IMR-90 (cell line): ENCODE data around the gene GCC1. TPM values are rescaled to one million over a fixed set of nuclear protein-coding genes. Genes with fewer than 3 reads are reported as not detected.

ENCODE experiments used
- ATAC-seq: fragments of 200-7000 bp; cut with Tn5 transposase; 2 replicates; pipeline ENCODE4 v1.9.1; 2020; ENCODE audit warnings: low read depth, mild to moderate bottlenecking, moderate library complexity
- BruUV-seq: library from RNA; stranded (reverse); fragments of 400-500 nt; replicated peaks from 2 replicates; lab custom pipeline; 2021; lab: Mats Ljungman, UMichigan
- CTCF ChIA-PET: fragments of 300-600 bp; formaldehyde crosslinking; extraction: SDS; loops from one replicate; lab custom pipeline; 2021; ENCODE audit warnings: antibody characterized with exemption; lab: Yijun Ruan, JAX
- POLR2A ChIA-PET: fragments of 300-600 bp; sonication (Branson Sonifier 250); formaldehyde crosslinking; loops from one replicate; lab custom pipeline; 2022; ENCODE audit warnings: antibody characterized with exemption; ENCODE audit not compliant: unreplicated experiment; lab: Charles Lee
- DNase-seq: peaks from one replicate; pipeline ENCODE4 v3.0.0; 2013
- H2AFZ ChIP-seq: replicated peaks from 2 replicates; pipeline ENCODE3; 2013; ENCODE audit warnings: low read length, mild to moderate bottlenecking; ENCODE audit not compliant: poor library complexity
- H2AK5ac ChIP-seq: 2 replicates; pipeline ENCODE4 v1.6.1; 2013; ENCODE audit warnings: low read depth, low read length, inconsistent platforms
- H2AK9ac ChIP-seq: replicated peaks from 2 replicates; pipeline ENCODE3; 2013; ENCODE audit warnings: mild to moderate bottlenecking, low read depth, low read length, moderate library complexity; ENCODE audit not compliant: poor library complexity
- H2BK120ac ChIP-seq: 2 replicates; pipeline ENCODE4 v1.6.1; 2013; ENCODE audit warnings: low read depth, low read length, inconsistent platforms
- H2BK15ac ChIP-seq: 3 replicates; pipeline ENCODE4 v1.6.1; 2013; ENCODE audit warnings: low read depth, low read length, inconsistent platforms
- H2BK20ac ChIP-seq: 2 replicates; pipeline ENCODE4 v1.6.1; 2013; ENCODE audit warnings: low read depth, mild to moderate bottlenecking, inconsistent platforms, low read length, moderate library complexity
- H2BK5ac ChIP-seq: 2 replicates; pipeline ENCODE4 v1.6.1; 2013; ENCODE audit warnings: mild to moderate bottlenecking, low read depth, low read length, inconsistent platforms; ENCODE audit not compliant: poor library complexity, severe bottlenecking
- H3K14ac ChIP-seq: replicated peaks from 2 replicates; pipeline ENCODE4 v1.6.1; 2013; ENCODE audit warnings: low read depth, low read length, inconsistent platforms
- H3K18ac ChIP-seq: 2 replicates; pipeline ENCODE4 v1.6.1; 2013; ENCODE audit warnings: low read depth, low read length, control low read depth
- H3K23ac ChIP-seq: 2 replicates; pipeline ENCODE4 v1.6.1; 2013; ENCODE audit warnings: low read depth, low read length, inconsistent platforms
- H3K27ac ChIP-seq: 2 replicates; pipeline ENCODE4 v1.5.1; 2013; ENCODE audit warnings: mild to moderate bottlenecking, control low read depth, low read length; ENCODE audit not compliant: insufficient read depth
- H3K27me3 ChIP-seq: 2 replicates; pipeline ENCODE4 v1.6.1; 2013; ENCODE audit warnings: low read length; ENCODE audit not compliant: control insufficient read depth, insufficient read depth
- H3K36me3 ChIP-seq: 2 replicates; pipeline ENCODE4 v1.6.1; 2013; ENCODE audit warnings: low read length, mixed read lengths; ENCODE audit not compliant: control insufficient read depth, insufficient read depth
- H3K4ac ChIP-seq: 2 replicates; pipeline ENCODE4 v1.6.1; 2013; ENCODE audit warnings: low read depth, low read length, inconsistent platforms
- H3K4me1 ChIP-seq: 2 replicates; pipeline ENCODE4 v1.6.1; 2013; ENCODE audit warnings: low read length, mixed read lengths; ENCODE audit not compliant: control insufficient read depth, insufficient read depth
- H3K4me2 ChIP-seq: 2 replicates; pipeline ENCODE4 v1.6.1; 2013; ENCODE audit warnings: low read depth, mild to moderate bottlenecking, control low read depth, low read length, moderate library complexity
- H3K4me3 ChIP-seq: 2 replicates; pipeline ENCODE4 v1.5.1; 2013; ENCODE audit warnings: low read depth, mild to moderate bottlenecking, control low read depth, low read length, moderate library complexity; ENCODE audit not compliant: insufficient read depth
- H3K56ac ChIP-seq: 2 replicates; pipeline ENCODE4 v1.6.1; 2013; ENCODE audit warnings: low read length, inconsistent platforms; ENCODE audit not compliant: insufficient read depth; ENCODE audit errors: extremely low read depth
- H3K79me1 ChIP-seq, 2 experiments: 2 replicates each; pipeline ENCODE4 v1.6.1; 2013; ENCODE audit warnings: low read length in 2 of 2, inconsistent platforms in 1 of 2, low read depth in 1 of 2
- H3K9ac ChIP-seq: 2 replicates; pipeline ENCODE4 v1.6.1; 2013; ENCODE audit warnings: low read depth, low read length, control low read depth
- H3K9me1 ChIP-seq: 2 replicates; pipeline ENCODE4 v1.6.1; 2013; ENCODE audit warnings: low read length, inconsistent platforms; ENCODE audit not compliant: insufficient read depth
- H3K9me3 ChIP-seq: 2 replicates; pipeline ENCODE4 v1.6.1; 2013; ENCODE audit warnings: low read length; ENCODE audit not compliant: control insufficient read depth, insufficient read depth
- H4K20me1 ChIP-seq: 2 replicates; pipeline ENCODE4 v1.6.1; 2013; ENCODE audit warnings: low read length, inconsistent platforms; ENCODE audit not compliant: insufficient read depth
- H4K5ac ChIP-seq: 2 replicates; pipeline ENCODE4 v1.6.1; 2013; ENCODE audit warnings: mild to moderate bottlenecking, low read depth, low read length, control low read depth
- H4K8ac ChIP-seq, 2 experiments: 2 replicates each; pipeline ENCODE4 v1.6.1; 2013; ENCODE audit warnings: low read depth in 2 of 2, low read length in 2 of 2, control low read depth in 1 of 2, inconsistent platforms in 1 of 2
- H4K91ac ChIP-seq: 2 replicates; pipeline ENCODE4 v1.6.1; 2013; ENCODE audit warnings: low read depth, low read length, inconsistent platforms; ENCODE audit not compliant: insufficient read depth
- CEBPB ChIP-seq: IDR thresholded peaks from 2 replicates; pipeline ENCODE4 v1.6.1; 2012; ENCODE audit warnings: low read depth, low read length, improper control_type of control experiment
- ELK1 ChIP-seq: fragments of 150-350 bp; IDR thresholded peaks from 2 replicates; pipeline ENCODE4 v1.6.1; 2016; ENCODE audit warnings: low read depth, mild to moderate bottlenecking, low read length, moderate library complexity, borderline replicate concordance
- MAZ ChIP-seq: IDR thresholded peaks from 2 replicates; pipeline ENCODE4 v1.6.1; 2012; ENCODE audit warnings: low read depth, mild to moderate bottlenecking, low read length, improper control_type of control experiment, moderate library complexity, borderline replicate concordance
- RFX5 ChIP-seq: IDR thresholded peaks from 2 replicates; pipeline ENCODE4 v1.8.0; 2012; ENCODE audit warnings: low read depth, mild to moderate bottlenecking, low read length, moderate library complexity
- USF2 ChIP-seq: fragments of 150-350 bp; IDR thresholded peaks from 2 replicates; pipeline ENCODE4 v1.6.1; 2017; ENCODE audit warnings: mild to moderate bottlenecking, antibody characterized with exemption, low read length, low read depth
- WGBS, 2 experiments: methylation state at CpG; one replicate each; pipeline versions ENCODE4 v1.1.5 to v1.1.7; 2013; ENCODE audit warnings: missing lambda C conversion rate in 2 of 2; ENCODE audit not compliant: insufficient read length in 1 of 2; ENCODE audit errors: extremely low coverage in 2 of 2; 5-methylcytosine and 5-hydroxymethylcytosine counted together
- dilution Hi-C: fragments of 300-500 bp; cut with HindIII; formaldehyde crosslinking; loops from one replicate; pipeline ENCODE4 v1.14.3; 2018; ENCODE audit warnings: low sequenced_read_pairs; ENCODE audit not compliant: unreplicated experiment
- in situ Hi-C: fragments of 300-500 bp; cut with MboI; formaldehyde crosslinking; loops from 3 replicates; pipeline ENCODE4 v1.14.3; 2019; ENCODE audit warnings: low sequenced_read_pairs, inconsistent platforms, mixed read lengths
- intact Hi-C: fragments of 100-400 bp; cut with micrococcal nuclease; formaldehyde crosslinking; loops from 2 replicates; pipeline ENCODE4 v1.10.0; 2022
- polyA plus RNA-seq, 3 experiments: library from polyadenylated mRNA; depleted of rRNA; stranded (reverse); fragments of >200 nt; gene quantifications; 2 replicates each; pipeline ENCODE4 v1.2.3, GENCODE V29; 2012; ENCODE audit warnings: low replicate concordance in 1 of 3
- total RNA-seq: library from RNA; depleted of rRNA; stranded (reverse); fragments of >200 nt; gene quantifications from 2 replicates; pipeline ENCODE4 v1.2.3, GENCODE V29; 2012

The GCC1 gene
- total and polyA plus RNA-seq, 2 of the 4 experiments (the other 2 are of a cell fraction) = 6.1 to 22.9 TPM

DNA sequence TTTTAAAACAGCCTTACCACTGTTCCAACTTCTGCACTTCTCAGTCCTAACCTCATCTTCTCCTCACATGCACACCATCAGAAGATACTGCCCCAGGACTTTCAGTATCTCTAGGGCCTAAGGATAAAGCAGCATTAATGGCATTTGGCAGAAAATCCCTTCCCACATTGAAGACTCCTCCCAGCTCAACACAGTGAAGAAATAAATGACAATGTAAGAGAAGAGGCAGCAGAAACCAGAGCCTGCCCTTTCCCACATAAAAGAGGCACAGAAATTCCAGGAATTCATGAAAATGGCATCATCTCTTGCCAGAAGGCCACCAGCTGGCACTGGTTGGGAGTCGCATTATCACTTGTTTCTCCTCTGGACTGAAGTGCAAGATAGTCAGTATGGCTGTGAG lies 3.7 kb downstream of the GCC1 start:
- Histone ChIP-seq H3K27ac (no peak overlapping the region), H2BK120ac (no peak overlapping the region), H4K91ac (no peak overlapping the region), H3K9me3 (no peaks in the 10 kb centered on the region), H3K4me1 (peaks cover 18% of the 10 kb centered on the region), H2BK15ac (no peak overlapping the region), H3K4ac (no peak overlapping the region), H3K14ac (no peak overlapping the region), H2BK5ac (no peak overlapping the region), H4K8ac (no peak overlapping the region), H3K4me3 (no peak overlapping the region), H4K5ac (no peak overlapping the region), H3K36me3 (peaks cover 21% of the 10 kb centered on the region), H4K20me1 (peaks cover 39% of the 10 kb centered on the region), H3K27me3 (no peaks in the 10 kb centered on the region), H3K56ac (no peak overlapping the region), H3K4me2 (no peak overlapping the region), H3K23ac (no peak overlapping the region), H3K79me1 (peaks cover 26 to 66% of the 10 kb centered on the region in 2 experiments), H2AK9ac (no peak overlapping the region), H3K18ac (no peak overlapping the region), H3K9me1 (peaks cover 16% of the 10 kb centered on the region), H2AK5ac (no peak overlapping the region), H2AFZ (no peak overlapping the region), H2BK20ac (no peak overlapping the region), H3K9ac (no peak overlapping the region)
- intact Hi-C loops (loop anchor here (10.0 kb wide), 1 partner anchor 453 kb away; the partner anchor contains the start of gene LRRC4), dilution Hi-C loops (no loop called here), in situ Hi-C loops (no loop called here)
- no TSS peak for BruUV-seq
- CTCF ChIA-PET = no interaction called here
- ATAC-seq (no peak), DNase-seq (no peak)
- POLR2A ChIA-PET = no interaction called here
- TF ChIP-seq ELK1 = no peak
- no peak for TF ChIP-seq CEBPB
- TF ChIP-seq USF2 = no peak
- no peak for TF ChIP-seq RFX5
- no peak for TF ChIP-seq MAZ
- WGBS, 2 experiments = no CpG with 5 or more reads among the region's 1 CpG
